WTC11 (cell line): ENCODE data around the gene GRIP2. TPM values are rescaled to one million over a fixed set of nuclear protein-coding genes. Genes with fewer than 3 reads are reported as not detected.

ENCODE experiments used
- ATAC-seq: fragments of 200-7000 bp; cut with Tn5 transposase; 2 replicates; pipeline ENCODE4 v1.10.0; 2021; ENCODE audit warnings: mild to moderate bottlenecking, moderate library complexity
- CTCF ChIA-PET: fragments of 300-600 bp; sonication (Branson Sonifier 250); formaldehyde crosslinking; loops from one replicate; lab custom pipeline; 2021; ENCODE audit warnings: antibody characterized with exemption; lab: Charles Lee
- POLR2A ChIA-PET: fragments of 350-600 bp; sonication (Branson Sonifier 250); formaldehyde crosslinking; loops from one replicate; lab custom pipeline; 2021; ENCODE audit warnings: antibody characterized with exemption; lab: Charles Lee
- DNase-seq: peaks from one replicate; pipeline ENCODE4 v3.0.0; 2021; ENCODE audit warnings: low spot score
- H3K27ac Mint-ChIP-seq: 2 replicates; pipeline ENCODE4 v1.8.0; 2021; ENCODE audit warnings: mixed read lengths
- H3K27me3 Mint-ChIP-seq: 2 replicates; pipeline ENCODE4 v1.8.0; 2021; ENCODE audit warnings: low read depth, mild to moderate bottlenecking, moderate library complexity, mixed read lengths
- H3K36me3 Mint-ChIP-seq: 2 replicates; pipeline ENCODE4 v1.8.0; 2021; ENCODE audit warnings: mixed read lengths
- H3K4me1 Mint-ChIP-seq: 2 replicates; pipeline ENCODE4 v1.8.0; 2022; ENCODE audit warnings: mixed read lengths
- H3K4me3 Mint-ChIP-seq: 2 replicates; pipeline ENCODE4 v1.8.0; 2021; ENCODE audit warnings: mild to moderate bottlenecking, moderate library complexity, mixed read lengths
- H3K9me3 Mint-ChIP-seq: 2 replicates; pipeline ENCODE4 v1.8.0; 2021; ENCODE audit warnings: mixed read lengths
- CREB1 ChIP-seq: sonication (generic); formaldehyde crosslinking; IDR thresholded peaks from 2 replicates; pipeline ENCODE4 v1.8.0; 2023; ENCODE audit warnings: mild to moderate bottlenecking, missing genetic modification reagents
- ETV6 ChIP-seq: sonication (generic); formaldehyde crosslinking; IDR thresholded peaks from 2 replicates; pipeline ENCODE4 v1.8.1; 2022; ENCODE audit warnings: mild to moderate bottlenecking, missing genetic modification reagents
- FOXJ3 ChIP-seq: sonication (generic); formaldehyde crosslinking; IDR thresholded peaks from 2 replicates; pipeline ENCODE4 v1.9.0; 2021; ENCODE audit warnings: missing genetic modification reagents, mild to moderate bottlenecking, borderline replicate concordance
- GABPB1 ChIP-seq: sonication (generic); formaldehyde crosslinking; IDR thresholded peaks from 2 replicates; pipeline ENCODE4 v1.8.1; 2023; ENCODE audit warnings: mild to moderate bottlenecking, missing genetic modification reagents
- JAZF1 ChIP-seq: fragments of 250-450 bp; sonication (Bioruptor Pico); IDR thresholded peaks from 2 replicates; pipeline ENCODE4 v1.9.0; 2021; ENCODE audit warnings: moderate library complexity, mild to moderate bottlenecking, inconsistent platforms
- NR1H2 ChIP-seq: sonication (generic); formaldehyde crosslinking; IDR thresholded peaks from 2 replicates; pipeline ENCODE4 v1.9.0; 2021; ENCODE audit warnings: mild to moderate bottlenecking, moderate library complexity, missing genetic modification reagents
- RORB ChIP-seq: fragments of 250-450 bp; sonication (Bioruptor Pico); IDR thresholded peaks from 2 replicates; pipeline ENCODE4 v1.9.0; 2021; ENCODE audit warnings: mild to moderate bottlenecking
- TCF7 ChIP-seq: sonication (generic); formaldehyde crosslinking; IDR thresholded peaks from 2 replicates; pipeline ENCODE4 v1.8.0; 2022; ENCODE audit warnings: mild to moderate bottlenecking, low read depth, missing genetic modification reagents, moderate library complexity
- TEAD1 ChIP-seq: sonication (generic); formaldehyde crosslinking; IDR thresholded peaks from 2 replicates; pipeline ENCODE4 v1.8.0; 2022; ENCODE audit warnings: mild to moderate bottlenecking, missing genetic modification reagents
- ZNF121 ChIP-seq: sonication (generic); formaldehyde crosslinking; IDR thresholded peaks from 2 replicates; pipeline ENCODE4 v1.8.0; 2023; ENCODE audit warnings: missing genetic modification reagents
- ZNF317 ChIP-seq: sonication (generic); formaldehyde crosslinking; IDR thresholded peaks from 2 replicates; pipeline ENCODE4 v1.8.1; 2023; ENCODE audit warnings: low read depth, mild to moderate bottlenecking, moderate library complexity, missing genetic modification reagents, borderline replicate concordance
- total RNA-seq: library from RNA; stranded (reverse); gene quantifications from 3 replicates; pipeline ENCODE4 v1.2.3, GENCODE V29; 2021
- TF ChIP-seq, protein P1 (sequence below): sonication (generic); formaldehyde crosslinking; IDR thresholded peaks from 2 replicates; pipeline ENCODE4 v1.8.1; 2023; ENCODE audit warnings: mild to moderate bottlenecking, missing genetic modification reagents
- TF ChIP-seq, protein P2 (sequence below): sonication (generic); formaldehyde crosslinking; conservative IDR thresholded peaks from 2 replicates; pipeline ENCODE4 v1.8.1; 2022; ENCODE audit warnings: mild to moderate bottlenecking, missing genetic modification reagents
- TF ChIP-seq, protein P3 (sequence below): fragments of 250-450 bp; sonication (Bioruptor Pico); IDR thresholded peaks from 2 replicates; pipeline ENCODE4 v1.9.0; 2021; ENCODE audit warnings: moderate library complexity, mild to moderate bottlenecking, inconsistent platforms, borderline replicate concordance
- TF ChIP-seq, protein P4 (sequence below): sonication (generic); formaldehyde crosslinking; IDR thresholded peaks from 2 replicates; pipeline ENCODE4 v1.8.0; 2023; ENCODE audit warnings: missing genetic modification reagents, mild to moderate bottlenecking, borderline replicate concordance
- TF ChIP-seq, protein P5 (sequence below): sonication (generic); formaldehyde crosslinking; IDR thresholded peaks from 2 replicates; pipeline ENCODE4 v1.8.1; 2022; ENCODE audit warnings: missing genetic modification reagents, borderline replicate concordance
- TF ChIP-seq, protein P6 (sequence below): sonication (generic); formaldehyde crosslinking; IDR thresholded peaks from 2 replicates; pipeline ENCODE4 v1.8.1; 2022; ENCODE audit warnings: mild to moderate bottlenecking, moderate library complexity, missing genetic modification reagents

The GRIP2 gene
- total RNA-seq, 1 experiment from 2014 or later = 12.0 TPM

DNA sequence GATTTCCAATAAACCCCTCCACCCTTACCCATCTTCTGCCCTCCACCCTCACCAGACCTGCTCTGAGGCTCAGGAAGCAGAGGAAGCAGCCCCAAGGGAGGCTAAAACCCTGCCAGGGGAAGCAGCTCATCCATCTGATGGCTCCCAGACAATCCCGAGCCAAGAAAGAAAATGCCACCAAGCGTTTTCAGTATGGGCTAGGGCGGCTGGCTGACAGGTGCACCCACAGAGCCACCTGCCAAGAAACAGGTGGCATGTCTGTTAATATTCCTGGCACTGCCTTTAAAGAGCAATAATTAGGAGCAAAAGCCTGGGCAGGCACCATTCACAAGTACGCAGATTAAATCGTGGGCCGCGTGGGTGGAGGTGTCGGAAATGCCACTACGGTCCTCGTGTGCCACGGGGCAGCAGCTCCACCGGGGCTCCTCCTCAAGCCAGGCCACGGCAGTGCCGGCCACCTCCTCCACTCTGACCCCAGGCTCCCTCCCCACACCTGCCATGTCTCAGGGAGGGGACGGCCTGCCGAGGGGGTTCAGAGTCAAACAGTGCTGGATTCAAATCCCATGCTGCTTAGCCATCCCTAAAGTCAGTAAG, 23.9 kb upstream of the GRIP2 start:
- TF ChIP-seq, protein P1, sequence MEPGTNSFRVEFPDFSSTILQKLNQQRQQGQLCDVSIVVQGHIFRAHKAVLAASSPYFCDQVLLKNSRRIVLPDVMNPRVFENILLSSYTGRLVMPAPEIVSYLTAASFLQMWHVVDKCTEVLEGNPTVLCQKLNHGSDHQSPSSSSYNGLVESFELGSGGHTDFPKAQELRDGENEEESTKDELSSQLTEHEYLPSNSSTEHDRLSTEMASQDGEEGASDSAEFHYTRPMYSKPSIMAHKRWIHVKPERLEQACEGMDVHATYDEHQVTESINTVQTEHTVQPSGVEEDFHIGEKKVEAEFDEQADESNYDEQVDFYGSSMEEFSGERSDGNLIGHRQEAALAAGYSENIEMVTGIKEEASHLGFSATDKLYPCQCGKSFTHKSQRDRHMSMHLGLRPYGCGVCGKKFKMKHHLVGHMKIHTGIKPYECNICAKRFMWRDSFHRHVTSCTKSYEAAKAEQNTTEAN (CRISPR knock-in tag) = no peak
- TF ChIP-seq CREB1 (CRISPR knock-in tag) (no peak), NR1H2 (CRISPR knock-in tag) (no peak), RORB (CRISPR knock-in tag) (no peak), TCF7 (no peak), ZNF121 (CRISPR knock-in tag) (no peak), ETV6 (CRISPR knock-in tag) (no peak), ZNF317 (CRISPR knock-in tag) (no peak), JAZF1 (CRISPR knock-in tag) (no peak), GABPB1 (CRISPR knock-in tag) (no peak), FOXJ3 (CRISPR knock-in tag) (no peak), TEAD1 (no peak)
- TF ChIP-seq, protein P2, sequence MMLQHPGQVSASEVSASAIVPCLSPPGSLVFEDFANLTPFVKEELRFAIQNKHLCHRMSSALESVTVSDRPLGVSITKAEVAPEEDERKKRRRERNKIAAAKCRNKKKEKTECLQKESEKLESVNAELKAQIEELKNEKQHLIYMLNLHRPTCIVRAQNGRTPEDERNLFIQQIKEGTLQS = no peak
- TF ChIP-seq, protein P3, sequence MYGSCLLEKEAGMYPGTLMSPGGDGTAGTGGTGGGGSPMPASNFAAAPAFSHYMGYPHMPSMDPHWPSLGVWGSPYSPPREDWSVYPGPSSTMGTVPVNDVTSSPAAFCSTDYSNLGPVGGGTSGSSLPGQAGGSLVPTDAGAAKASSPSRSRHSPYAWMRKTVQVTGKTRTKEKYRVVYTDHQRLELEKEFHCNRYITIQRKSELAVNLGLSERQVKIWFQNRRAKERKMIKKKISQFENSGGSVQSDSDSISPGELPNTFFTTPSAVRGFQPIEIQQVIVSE (CRISPR knock-in tag) = no peak
- TF ChIP-seq, protein P4, sequence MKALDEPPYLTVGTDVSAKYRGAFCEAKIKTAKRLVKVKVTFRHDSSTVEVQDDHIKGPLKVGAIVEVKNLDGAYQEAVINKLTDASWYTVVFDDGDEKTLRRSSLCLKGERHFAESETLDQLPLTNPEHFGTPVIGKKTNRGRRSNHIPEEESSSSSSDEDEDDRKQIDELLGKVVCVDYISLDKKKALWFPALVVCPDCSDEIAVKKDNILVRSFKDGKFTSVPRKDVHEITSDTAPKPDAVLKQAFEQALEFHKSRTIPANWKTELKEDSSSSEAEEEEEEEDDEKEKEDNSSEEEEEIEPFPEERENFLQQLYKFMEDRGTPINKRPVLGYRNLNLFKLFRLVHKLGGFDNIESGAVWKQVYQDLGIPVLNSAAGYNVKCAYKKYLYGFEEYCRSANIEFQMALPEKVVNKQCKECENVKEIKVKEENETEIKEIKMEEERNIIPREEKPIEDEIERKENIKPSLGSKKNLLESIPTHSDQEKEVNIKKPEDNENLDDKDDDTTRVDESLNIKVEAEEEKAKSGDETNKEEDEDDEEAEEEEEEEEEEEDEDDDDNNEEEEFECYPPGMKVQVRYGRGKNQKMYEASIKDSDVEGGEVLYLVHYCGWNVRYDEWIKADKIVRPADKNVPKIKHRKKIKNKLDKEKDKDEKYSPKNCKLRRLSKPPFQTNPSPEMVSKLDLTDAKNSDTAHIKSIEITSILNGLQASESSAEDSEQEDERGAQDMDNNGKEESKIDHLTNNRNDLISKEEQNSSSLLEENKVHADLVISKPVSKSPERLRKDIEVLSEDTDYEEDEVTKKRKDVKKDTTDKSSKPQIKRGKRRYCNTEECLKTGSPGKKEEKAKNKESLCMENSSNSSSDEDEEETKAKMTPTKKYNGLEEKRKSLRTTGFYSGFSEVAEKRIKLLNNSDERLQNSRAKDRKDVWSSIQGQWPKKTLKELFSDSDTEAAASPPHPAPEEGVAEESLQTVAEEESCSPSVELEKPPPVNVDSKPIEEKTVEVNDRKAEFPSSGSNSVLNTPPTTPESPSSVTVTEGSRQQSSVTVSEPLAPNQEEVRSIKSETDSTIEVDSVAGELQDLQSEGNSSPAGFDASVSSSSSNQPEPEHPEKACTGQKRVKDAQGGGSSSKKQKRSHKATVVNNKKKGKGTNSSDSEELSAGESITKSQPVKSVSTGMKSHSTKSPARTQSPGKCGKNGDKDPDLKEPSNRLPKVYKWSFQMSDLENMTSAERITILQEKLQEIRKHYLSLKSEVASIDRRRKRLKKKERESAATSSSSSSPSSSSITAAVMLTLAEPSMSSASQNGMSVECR (CRISPR knock-in tag) = no peak
- TF ChIP-seq, protein P5, sequence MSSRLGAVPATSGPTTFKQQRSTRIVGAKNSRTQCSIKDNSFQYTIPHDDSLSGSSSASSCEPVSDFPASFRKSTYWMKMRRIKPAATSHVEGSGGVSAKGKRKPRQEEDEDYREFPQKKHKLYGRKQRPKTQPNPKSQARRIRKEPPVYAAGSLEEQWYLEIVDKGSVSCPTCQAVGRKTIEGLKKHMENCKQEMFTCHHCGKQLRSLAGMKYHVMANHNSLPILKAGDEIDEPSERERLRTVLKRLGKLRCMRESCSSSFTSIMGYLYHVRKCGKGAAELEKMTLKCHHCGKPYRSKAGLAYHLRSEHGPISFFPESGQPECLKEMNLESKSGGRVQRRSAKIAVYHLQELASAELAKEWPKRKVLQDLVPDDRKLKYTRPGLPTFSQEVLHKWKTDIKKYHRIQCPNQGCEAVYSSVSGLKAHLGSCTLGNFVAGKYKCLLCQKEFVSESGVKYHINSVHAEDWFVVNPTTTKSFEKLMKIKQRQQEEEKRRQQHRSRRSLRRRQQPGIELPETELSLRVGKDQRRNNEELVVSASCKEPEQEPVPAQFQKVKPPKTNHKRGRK (CRISPR knock-in tag) = no peak
- TF ChIP-seq, protein P6, sequence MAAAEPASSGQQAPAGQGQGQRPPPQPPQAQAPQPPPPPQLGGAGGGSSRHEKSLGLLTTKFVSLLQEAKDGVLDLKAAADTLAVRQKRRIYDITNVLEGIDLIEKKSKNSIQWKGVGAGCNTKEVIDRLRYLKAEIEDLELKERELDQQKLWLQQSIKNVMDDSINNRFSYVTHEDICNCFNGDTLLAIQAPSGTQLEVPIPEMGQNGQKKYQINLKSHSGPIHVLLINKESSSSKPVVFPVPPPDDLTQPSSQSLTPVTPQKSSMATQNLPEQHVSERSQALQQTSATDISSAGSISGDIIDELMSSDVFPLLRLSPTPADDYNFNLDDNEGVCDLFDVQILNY = no peak
- no peaks in the 10 kb centered on the region for H3K36me3 Mint-ChIP-seq
- H3K9me3 Mint-ChIP-seq = no peaks in the 10 kb centered on the region
- DNase-seq = no peak
- H3K4me3 Mint-ChIP-seq = no peak overlapping the region
- peaks cover 23% of the 10 kb centered on the region for H3K4me1 Mint-ChIP-seq
- ChIA-PET CTCF (interaction anchor here (0.6 to 2.8 kb wide), 5 partner anchors 15 to 44 kb away, joined by 3 to 14 read pairs (median 4); no protein-coding TSS in a partner anchor), POLR2A (no interaction called here)
- ATAC-seq = no peak
- no peak overlapping the region for H3K27ac Mint-ChIP-seq
- no peaks in the 10 kb centered on the region for H3K27me3 Mint-ChIP-seq
